ENCODE data around the gene INKA2.

DNA sequence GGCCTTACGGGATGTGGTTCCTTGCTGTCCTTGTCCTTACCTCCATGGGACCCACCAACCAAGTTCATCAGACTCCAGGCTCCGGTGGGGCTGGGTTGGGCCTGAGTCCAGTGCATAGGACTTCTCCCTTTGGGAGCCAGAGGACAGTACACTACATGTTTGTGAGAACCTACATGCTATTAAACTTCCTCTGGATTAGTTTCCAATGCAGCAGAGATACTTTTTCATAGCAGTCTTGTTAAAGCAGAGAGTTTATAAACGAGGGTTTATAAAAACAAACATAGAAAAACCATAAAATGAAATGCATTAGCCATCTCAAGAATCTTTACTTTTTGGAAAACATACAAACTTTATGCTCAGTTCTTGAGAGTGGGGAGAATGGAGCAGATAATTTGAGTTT, 33.4 kb downstream of the INKA2 start:
- TF ChIP-seq, protein P1, sequence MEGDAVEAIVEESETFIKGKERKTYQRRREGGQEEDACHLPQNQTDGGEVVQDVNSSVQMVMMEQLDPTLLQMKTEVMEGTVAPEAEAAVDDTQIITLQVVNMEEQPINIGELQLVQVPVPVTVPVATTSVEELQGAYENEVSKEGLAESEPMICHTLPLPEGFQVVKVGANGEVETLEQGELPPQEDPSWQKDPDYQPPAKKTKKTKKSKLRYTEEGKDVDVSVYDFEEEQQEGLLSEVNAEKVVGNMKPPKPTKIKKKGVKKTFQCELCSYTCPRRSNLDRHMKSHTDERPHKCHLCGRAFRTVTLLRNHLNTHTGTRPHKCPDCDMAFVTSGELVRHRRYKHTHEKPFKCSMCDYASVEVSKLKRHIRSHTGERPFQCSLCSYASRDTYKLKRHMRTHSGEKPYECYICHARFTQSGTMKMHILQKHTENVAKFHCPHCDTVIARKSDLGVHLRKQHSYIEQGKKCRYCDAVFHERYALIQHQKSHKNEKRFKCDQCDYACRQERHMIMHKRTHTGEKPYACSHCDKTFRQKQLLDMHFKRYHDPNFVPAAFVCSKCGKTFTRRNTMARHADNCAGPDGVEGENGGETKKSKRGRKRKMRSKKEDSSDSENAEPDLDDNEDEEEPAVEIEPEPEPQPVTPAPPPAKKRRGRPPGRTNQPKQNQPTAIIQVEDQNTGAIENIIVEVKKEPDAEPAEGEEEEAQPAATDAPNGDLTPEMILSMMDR (IDR thresholded peaks at IDR 0.05) = no peak
- no peak for TF ChIP-seq EP300 (IDR thresholded peaks at IDR 0.05)
